HCT116 (cell line): ENCODE data around the gene RYR2. TPM values are rescaled to one million over a fixed set of nuclear protein-coding genes. Genes with fewer than 3 reads are reported as not detected.

Experiments
- ATAC-seq: fragments of 200-7000 bp; cut with Tn5 transposase; 2 replicates; pipeline ENCODE4 v1.9.1; 2020; ENCODE audit warnings: mild to moderate bottlenecking, moderate library complexity
- BruUV-seq: library from RNA; stranded (reverse); fragments of 400-500 nt; replicated peaks from 2 replicates; lab custom pipeline; 2021; lab: Mats Ljungman, UMichigan
- CTCF ChIA-PET: fragments of 300-600 bp; sonication (Branson Sonifier 250); formaldehyde crosslinking; loops from one replicate; lab custom pipeline; 2021; ENCODE audit warnings: antibody characterized with exemption; lab: Charles Lee
- POLR2A ChIA-PET: fragments of 300-600, 350-600 bp; sonication (Branson Sonifier 250); formaldehyde crosslinking; loops from one replicate; lab custom pipeline; 2021; ENCODE audit warnings: antibody characterized with exemption; lab: Charles Lee
- RAD21 ChIA-PET, 2 experiments: fragments of 300-600 bp; sonication (Branson Sonifier 250); formaldehyde crosslinking; loops; one replicate each; lab custom pipeline; 2023; ENCODE audit warnings: low total read pairs in 2 of 2; ENCODE audit not compliant: uncharacterized antibody in 2 of 2, unreplicated experiment in 2 of 2, low non-redundant PET in 1 of 2; lab: Charles Lee
- DNase-seq: peaks from one replicate; pipeline ENCODE4 v3.0.0-alpha.2; 2010; ENCODE audit warnings: low read depth, low spot score
- H2AFZ ChIP-seq: fragments of 200-600 bp; shearing (Covaris generic), sonication (generic); 2 replicates; pipeline ENCODE4 v1.6.1; 2017; ENCODE audit warnings: low read depth, mixed run types, mixed read lengths, antibody characterized with exemption, low read length; ENCODE audit not compliant: poor library complexity, severe bottlenecking
- H3K27ac ChIP-seq: 2 replicates; pipeline ENCODE4 v1.5.1; 2012; ENCODE audit warnings: low read depth, low read length
- H3K27me3 ChIP-seq: fragments of 200-600 bp; sonication (generic); 2 replicates; pipeline ENCODE4 v1.6.1; 2016; ENCODE audit warnings: mixed run types, low read length, mixed read lengths; ENCODE audit not compliant: insufficient read depth
- H3K36me3 ChIP-seq, 2 experiments: fragments of 200-500 bp in 1 of 2; fragments of 200-600 bp in 1 of 2; sonication (Bioruptor generic) in 1 of 2; sonication (generic) in 1 of 2; 2 replicates each; pipeline versions ENCODE4 v1.5.1 to v1.6.1; 2014 to 2016; ENCODE audit warnings: low read length in 2 of 2, inconsistent platforms in 1 of 2, mixed read lengths in 1 of 2, mixed run types in 1 of 2; ENCODE audit not compliant: insufficient read depth in 2 of 2, control insufficient read depth in 1 of 2
- H3K4me1 ChIP-seq, 2 experiments: fragments of 200-600 bp in 1 of 2; sonication (generic) in 1 of 2; 2 replicates each; pipeline versions ENCODE4 v1.5.1 to v1.6.1; 2012 to 2017; ENCODE audit warnings: low read length in 2 of 2, inconsistent platforms in 1 of 2, mild to moderate bottlenecking in 1 of 2, mixed read lengths in 1 of 2, mixed run types in 1 of 2, moderate library complexity in 1 of 2; ENCODE audit not compliant: insufficient read depth in 2 of 2, control insufficient read depth in 1 of 2
- H3K4me2 ChIP-seq: fragments of 200-600 bp; sonication (generic); 2 replicates; pipeline ENCODE4 v1.6.1; 2017; ENCODE audit warnings: mixed run types, low read length, mixed read lengths
- H3K4me3 ChIP-seq, 2 experiments: fragments of 200-600 bp in 1 of 2; sonication (generic) in 1 of 2; replicated peaks in 1 of 2; 2 replicates each; pipeline ENCODE4 v1.5.1; 2011 to 2016; ENCODE audit warnings: low read length in 2 of 2, control low read depth in 1 of 2, low read depth in 1 of 2, mild to moderate bottlenecking in 1 of 2, mixed read lengths in 1 of 2, mixed run types in 1 of 2
- H3K79me2 ChIP-seq: fragments of 200-600 bp; sonication (generic); 2 replicates; pipeline ENCODE4 v1.6.1; 2017; ENCODE audit warnings: mild to moderate bottlenecking, mixed run types, low read length, moderate library complexity, mixed read lengths; ENCODE audit not compliant: insufficient read depth
- H3K9ac ChIP-seq: fragments of 200-600 bp; sonication (generic); 2 replicates; pipeline ENCODE4 v1.6.1; 2016; ENCODE audit warnings: low read length, mixed read lengths
- H3K9me2 ChIP-seq: fragments of 200-600 bp; sonication (generic), shearing (Covaris generic); 2 replicates; pipeline ENCODE4 v1.6.1; 2017; ENCODE audit warnings: mixed run types, mild to moderate bottlenecking, moderate library complexity; ENCODE audit not compliant: insufficient read depth
- H3K9me3 ChIP-seq, 2 experiments: fragments of 200-500 bp in 1 of 2; fragments of 200-600 bp in 1 of 2; sonication (Bioruptor generic) in 1 of 2; sonication (generic) in 1 of 2; 2 replicates each; pipeline ENCODE4 v1.6.1; 2014 to 2017; ENCODE audit warnings: low read length in 2 of 2, mixed read lengths in 2 of 2, inconsistent platforms in 1 of 2, low read depth in 1 of 2, mild to moderate bottlenecking in 1 of 2, mixed run types in 1 of 2, moderate library complexity in 1 of 2; ENCODE audit not compliant: control insufficient read depth in 1 of 2, insufficient read depth in 1 of 2
- H4K20me1 ChIP-seq: fragments of 200-600 bp; sonication (generic), shearing (Covaris generic); 2 replicates; pipeline ENCODE4 v1.6.1; 2017; ENCODE audit warnings: mixed run types, mild to moderate bottlenecking, moderate library complexity; ENCODE audit not compliant: insufficient read depth
- EGR1 ChIP-seq: IDR thresholded peaks from 2 replicates; pipeline ENCODE4 v1.6.1; 2012; ENCODE audit warnings: low read depth
- EZH2 ChIP-seq: fragments of 200-600 bp; sonication (generic); IDR thresholded peaks from 2 replicates; pipeline ENCODE4 v1.6.1; 2017; ENCODE audit warnings: antibody characterized with exemption, mixed run types
- FOSL1 ChIP-seq: IDR thresholded peaks from 2 replicates; pipeline ENCODE4 v1.6.1; 2012; ENCODE audit warnings: low read depth
- JUND ChIP-seq: IDR thresholded peaks from 2 replicates; pipeline ENCODE4 v1.6.1; 2012
- POLR2A ChIP-seq: IDR thresholded peaks from 2 replicates; pipeline ENCODE4 v1.7.0; 2011; ENCODE audit warnings: borderline replicate concordance; ENCODE audit not compliant: insufficient read depth, insufficient read length; ENCODE audit errors: extremely low read depth
- POLR2AphosphoS5 ChIP-seq: IDR thresholded peaks from 2 replicates; pipeline ENCODE4 v1.6.1; 2011; ENCODE audit warnings: mild to moderate bottlenecking, low read depth, low read length, moderate library complexity
- RAD21 ChIP-seq: IDR thresholded peaks from 2 replicates; pipeline ENCODE4 v1.6.1; 2012; ENCODE audit warnings: low read depth, mild to moderate bottlenecking
- SIN3A ChIP-seq: IDR thresholded peaks from 2 replicates; pipeline ENCODE4 v1.6.1; 2012; ENCODE audit warnings: low read depth
- SP1 ChIP-seq: IDR thresholded peaks from 2 replicates; pipeline ENCODE4 v1.6.1; 2012; ENCODE audit warnings: low read depth
- SRF ChIP-seq: IDR thresholded peaks from 2 replicates; pipeline ENCODE4 v1.6.1; 2012; ENCODE audit warnings: low read depth
- TCF7L2 ChIP-seq: IDR thresholded peaks from 2 replicates; pipeline ENCODE4 v1.7.0; 2011; ENCODE audit warnings: borderline replicate concordance, inconsistent platforms; ENCODE audit not compliant: insufficient read depth, insufficient read length; ENCODE audit errors: extremely low read depth
- ZFX ChIP-seq: fragments of 450-650 bp; IDR thresholded peaks from 2 replicates; pipeline ENCODE4 v1.6.1; 2017
- intact Hi-C: fragments of 100-400 bp; cut with micrococcal nuclease; formaldehyde crosslinking; loops from 2 replicates; pipeline ENCODE4 v1.10.0; 2022
- total RNA-seq: library from RNA; stranded (reverse); gene quantifications from one replicate; pipeline ENCODE4 v1.2.1, GENCODE V29; 2021; ENCODE audit not compliant: unreplicated experiment
- TF ChIP-seq, protein P1 (sequence below): IDR thresholded peaks from 2 replicates; pipeline ENCODE4 v1.6.1; 2012; ENCODE audit warnings: low read depth
- TF ChIP-seq, protein P2 (sequence below), 3 experiments: fragments of 200-600 bp in 1 of 3; sonication (generic) in 1 of 3; IDR thresholded peaks in 2 of 3; conservative IDR thresholded peaks in 1 of 3; 2 replicates each; pipeline ENCODE4 v1.5.1; 2012 to 2017; ENCODE audit warnings: low read depth in 2 of 3, low read length in 2 of 3, antibody characterized with exemption in 1 of 3, borderline replicate concordance in 1 of 3, control low read depth in 1 of 3, mild to moderate bottlenecking in 1 of 3, mixed read lengths in 1 of 3, mixed run types in 1 of 3, moderate library complexity in 1 of 3; ENCODE audit not compliant: insufficient read depth in 1 of 3

RYR2 gene
- total RNA-seq, 1 experiment from 2014 or later: 0.02 TPM

- H3K27me3 ChIP-seq: no peaks in the 10 kb centered on the region
- H3K4me3 ChIP-seq: no peak overlapping the region
- no peak overlapping the region for H3K4me2 ChIP-seq
- POLR2A ChIA-PET: no interaction called here
- TF ChIP-seq FOSL1 (no peak), EZH2 (no peak), EGR1 (no peak), JUND (no peak)
- TF ChIP-seq, protein P1, sequence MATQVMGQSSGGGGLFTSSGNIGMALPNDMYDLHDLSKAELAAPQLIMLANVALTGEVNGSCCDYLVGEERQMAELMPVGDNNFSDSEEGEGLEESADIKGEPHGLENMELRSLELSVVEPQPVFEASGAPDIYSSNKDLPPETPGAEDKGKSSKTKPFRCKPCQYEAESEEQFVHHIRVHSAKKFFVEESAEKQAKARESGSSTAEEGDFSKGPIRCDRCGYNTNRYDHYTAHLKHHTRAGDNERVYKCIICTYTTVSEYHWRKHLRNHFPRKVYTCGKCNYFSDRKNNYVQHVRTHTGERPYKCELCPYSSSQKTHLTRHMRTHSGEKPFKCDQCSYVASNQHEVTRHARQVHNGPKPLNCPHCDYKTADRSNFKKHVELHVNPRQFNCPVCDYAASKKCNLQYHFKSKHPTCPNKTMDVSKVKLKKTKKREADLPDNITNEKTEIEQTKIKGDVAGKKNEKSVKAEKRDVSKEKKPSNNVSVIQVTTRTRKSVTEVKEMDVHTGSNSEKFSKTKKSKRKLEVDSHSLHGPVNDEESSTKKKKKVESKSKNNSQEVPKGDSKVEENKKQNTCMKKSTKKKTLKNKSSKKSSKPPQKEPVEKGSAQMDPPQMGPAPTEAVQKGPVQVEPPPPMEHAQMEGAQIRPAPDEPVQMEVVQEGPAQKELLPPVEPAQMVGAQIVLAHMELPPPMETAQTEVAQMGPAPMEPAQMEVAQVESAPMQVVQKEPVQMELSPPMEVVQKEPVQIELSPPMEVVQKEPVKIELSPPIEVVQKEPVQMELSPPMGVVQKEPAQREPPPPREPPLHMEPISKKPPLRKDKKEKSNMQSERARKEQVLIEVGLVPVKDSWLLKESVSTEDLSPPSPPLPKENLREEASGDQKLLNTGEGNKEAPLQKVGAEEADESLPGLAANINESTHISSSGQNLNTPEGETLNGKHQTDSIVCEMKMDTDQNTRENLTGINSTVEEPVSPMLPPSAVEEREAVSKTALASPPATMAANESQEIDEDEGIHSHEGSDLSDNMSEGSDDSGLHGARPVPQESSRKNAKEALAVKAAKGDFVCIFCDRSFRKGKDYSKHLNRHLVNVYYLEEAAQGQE: no peak
- no peaks in the 10 kb centered on the region for H3K36me3 ChIP-seq
- H2AFZ ChIP-seq: no peak overlapping the region
- no peak overlapping the region for H3K9ac ChIP-seq
- H3K79me2 ChIP-seq: no peaks in the 10 kb centered on the region
- BruUV-seq: no TSS peak
- intact Hi-C loops: no loop called here
- H3K9me2 ChIP-seq: no peaks in the 10 kb centered on the region
- H4K20me1 ChIP-seq: no peaks in the 10 kb centered on the region
- ATAC-seq: no peak
- no peaks in the 10 kb centered on the region for H3K4me1 ChIP-seq
- RAD21 ChIA-PET: no interaction called here
- CTCF ChIA-PET: no interaction called here
- no peak overlapping the region for H3K27ac ChIP-seq
- H3K9me3 ChIP-seq: peaks cover 0 to 4% of the 10 kb centered on the region in 2 experiments; a peak in 2 of 4 replicates
- DNase-seq: no peak
Measured at GRCh38 chr1:237772009-237772408, 730.0 kb downstream of the RYR2 start.

GRCh38 chr1:237774246-237774645 lies 732.3 kb downstream of the RYR2 start:
- intact Hi-C loops: no loop called here
- DNase-seq (no peak), ATAC-seq (no peak)
- RAD21 ChIA-PET: no interaction called here
- H3K36me3 ChIP-seq: no peaks in the 10 kb centered on the region
- no peaks in the 10 kb centered on the region for H3K27me3 ChIP-seq
- H3K4me1 ChIP-seq: no peaks in the 10 kb centered on the region
- H3K79me2 ChIP-seq: no peaks in the 10 kb centered on the region
- POLR2A ChIA-PET: no interaction called here
- H3K27ac ChIP-seq: no peak overlapping the region
- no TSS peak for BruUV-seq
- CTCF ChIA-PET: no interaction called here
- H3K4me3 ChIP-seq: no peak overlapping the region
- H3K9ac ChIP-seq: no peak overlapping the region
- peaks cover 0 to 12% of the 10 kb centered on the region in 2 experiments; a peak in 2 of 4 replicates for H3K9me3 ChIP-seq
- H2AFZ ChIP-seq: no peak overlapping the region
- no peaks in the 10 kb centered on the region for H3K9me2 ChIP-seq
- H4K20me1 ChIP-seq: no peaks in the 10 kb centered on the region
- no peak overlapping the region for H3K4me2 ChIP-seq
- TF ChIP-seq TCF7L2 (no peak), RAD21 (no peak), ZFX (no peak), SP1 (no peak), SRF (no peak), POLR2A (no peak), SIN3A (no peak), POLR2AphosphoS5 (no peak)
- TF ChIP-seq, protein P2, sequence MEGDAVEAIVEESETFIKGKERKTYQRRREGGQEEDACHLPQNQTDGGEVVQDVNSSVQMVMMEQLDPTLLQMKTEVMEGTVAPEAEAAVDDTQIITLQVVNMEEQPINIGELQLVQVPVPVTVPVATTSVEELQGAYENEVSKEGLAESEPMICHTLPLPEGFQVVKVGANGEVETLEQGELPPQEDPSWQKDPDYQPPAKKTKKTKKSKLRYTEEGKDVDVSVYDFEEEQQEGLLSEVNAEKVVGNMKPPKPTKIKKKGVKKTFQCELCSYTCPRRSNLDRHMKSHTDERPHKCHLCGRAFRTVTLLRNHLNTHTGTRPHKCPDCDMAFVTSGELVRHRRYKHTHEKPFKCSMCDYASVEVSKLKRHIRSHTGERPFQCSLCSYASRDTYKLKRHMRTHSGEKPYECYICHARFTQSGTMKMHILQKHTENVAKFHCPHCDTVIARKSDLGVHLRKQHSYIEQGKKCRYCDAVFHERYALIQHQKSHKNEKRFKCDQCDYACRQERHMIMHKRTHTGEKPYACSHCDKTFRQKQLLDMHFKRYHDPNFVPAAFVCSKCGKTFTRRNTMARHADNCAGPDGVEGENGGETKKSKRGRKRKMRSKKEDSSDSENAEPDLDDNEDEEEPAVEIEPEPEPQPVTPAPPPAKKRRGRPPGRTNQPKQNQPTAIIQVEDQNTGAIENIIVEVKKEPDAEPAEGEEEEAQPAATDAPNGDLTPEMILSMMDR (IDR thresholded peaks at IDR 0.05 in 2 of 3, conservative IDR thresholded peaks at IDR 0.05 in 1 of 3; ENCODE audit: borderline replicate concordance in 1 of 3, insufficient read depth in 1 of 3, low read depth in 2 of 3, low read length in 2 of 3): no peak
